Mesenchymal stem cell (in vitro differentiated cells and primary cell): ENCODE results near the gene ENTHD1.
"Not testable (repeated sequence)": the region's sequence is repeated elsewhere in the genome, so short reads cannot be mapped to it uniquely, and the experiment has no call there.

Experiments used
- DNase-seq: peaks from one replicate; pipeline ENCODE4 v3.0.0-alpha.2; 2013
- H2AFZ ChIP-seq: one replicate; pipeline ENCODE4 v1.6.1; 2013; ENCODE audit warnings: low read depth, mild to moderate bottlenecking, control low read depth, inconsistent platforms, low read length, moderate library complexity
- H2AK5ac ChIP-seq: 2 replicates; pipeline ENCODE4 v1.6.1; 2013; ENCODE audit warnings: low read length, moderate library complexity, mild to moderate bottlenecking, inconsistent platforms; ENCODE audit not compliant: severe bottlenecking
- H2BK120ac ChIP-seq: one replicate; pipeline ENCODE4 v1.6.1; 2013; ENCODE audit warnings: low read depth, mild to moderate bottlenecking, inconsistent platforms, low read length, moderate library complexity
- H2BK12ac ChIP-seq, 2 experiments: one replicate each; pipeline ENCODE4 v1.6.1; 2013; ENCODE audit warnings: inconsistent platforms in 2 of 2, low read length in 2 of 2, mild to moderate bottlenecking in 2 of 2, moderate library complexity in 2 of 2, control low read depth in 1 of 2
- H2BK15ac ChIP-seq: one replicate; pipeline ENCODE4 v1.6.1; 2013; ENCODE audit warnings: mild to moderate bottlenecking, low read depth, inconsistent platforms; ENCODE audit not compliant: poor library complexity, severe bottlenecking
- H2BK5ac ChIP-seq: 2 replicates; pipeline ENCODE4 v1.6.1; 2013; ENCODE audit warnings: low read depth, mild to moderate bottlenecking, low read length, control low read depth, inconsistent platforms; ENCODE audit not compliant: poor library complexity, severe bottlenecking
- H3K14ac ChIP-seq, 2 experiments: one replicate each; pipeline ENCODE4 v1.6.1; 2013; ENCODE audit warnings: inconsistent platforms in 2 of 2, low read length in 2 of 2, control low read depth in 1 of 2, mild to moderate bottlenecking in 1 of 2, moderate library complexity in 1 of 2
- H3K18ac ChIP-seq, 2 experiments: one replicate each; pipeline ENCODE4 v1.6.1; 2013; ENCODE audit warnings: inconsistent platforms in 2 of 2, low read length in 2 of 2, control low read depth in 1 of 2, low read depth in 1 of 2, mild to moderate bottlenecking in 1 of 2
- H3K23ac ChIP-seq, 2 experiments: one replicate each; pipeline ENCODE4 v1.6.1; 2013; ENCODE audit warnings: inconsistent platforms in 2 of 2, low read length in 2 of 2, mild to moderate bottlenecking in 2 of 2, moderate library complexity in 2 of 2, control low read depth in 1 of 2
- H3K27ac ChIP-seq: 2 replicates; pipeline ENCODE4 v1.5.1; 2013; ENCODE audit warnings: mild to moderate bottlenecking, moderate library complexity, low read length, control low read depth, inconsistent platforms; ENCODE audit not compliant: poor library complexity, severe bottlenecking
- H3K27me3 ChIP-seq, 2 experiments: 2 replicates each; pipeline versions ENCODE4 v1.6.1 to v1.7.0; 2013; ENCODE audit warnings: low read length in 2 of 2, mild to moderate bottlenecking in 2 of 2, moderate library complexity in 2 of 2, control low read depth in 1 of 2, inconsistent platforms in 1 of 2; ENCODE audit not compliant: control insufficient read depth in 1 of 2, insufficient read depth in 1 of 2
- H3K36me3 ChIP-seq, 2 experiments: 2 replicates each; pipeline versions ENCODE4 v1.6.1 to v1.7.0; 2013; ENCODE audit warnings: low read length in 2 of 2, control low read depth in 1 of 2, inconsistent platforms in 1 of 2, low read depth in 1 of 2, mild to moderate bottlenecking in 1 of 2; ENCODE audit not compliant: insufficient read depth in 2 of 2, control insufficient read depth in 1 of 2
- H3K4ac ChIP-seq, 2 experiments: one replicate each; pipeline ENCODE4 v1.6.1; 2013; ENCODE audit warnings: inconsistent platforms in 2 of 2, low read length in 2 of 2, mild to moderate bottlenecking in 2 of 2, moderate library complexity in 2 of 2, control low read depth in 1 of 2, low read depth in 1 of 2
- H3K4me1 ChIP-seq: 2 replicates; pipeline ENCODE4 v1.6.1; 2013; ENCODE audit warnings: low read depth, low read length, control low read depth; ENCODE audit not compliant: control insufficient read depth, insufficient read depth
- H3K4me2 ChIP-seq: 2 replicates; pipeline ENCODE4 v1.6.1; 2013; ENCODE audit warnings: low read length, mild to moderate bottlenecking, inconsistent platforms; ENCODE audit not compliant: poor library complexity, severe bottlenecking
- H3K4me3 ChIP-seq, 2 experiments: 2 replicates each; pipeline versions ENCODE4 v1.5.1 to v1.7.0; 2013; ENCODE audit warnings: low read length in 2 of 2, mild to moderate bottlenecking in 2 of 2, control low read depth in 1 of 2, low read depth in 1 of 2; ENCODE audit not compliant: insufficient read depth in 1 of 2
- H3K79me1 ChIP-seq: replicated peaks from 2 replicates; pipeline ENCODE4 v1.6.1; 2013; ENCODE audit warnings: mild to moderate bottlenecking, control low read depth, low read length, inconsistent platforms; ENCODE audit not compliant: poor library complexity, severe bottlenecking
- H3K9ac ChIP-seq: 2 replicates; pipeline ENCODE4 v1.7.0; 2013; ENCODE audit warnings: mild to moderate bottlenecking, low read length, moderate library complexity
- H3K9me3 ChIP-seq: 2 replicates; pipeline ENCODE4 v1.7.0; 2013; ENCODE audit warnings: mild to moderate bottlenecking, low read length; ENCODE audit not compliant: control insufficient read depth
- H4K8ac ChIP-seq: one replicate; pipeline ENCODE4 v1.6.1; 2013; ENCODE audit warnings: inconsistent platforms, mild to moderate bottlenecking, low read length, moderate library complexity
- H4K91ac ChIP-seq: one replicate; pipeline ENCODE4 v1.6.1; 2013; ENCODE audit warnings: mild to moderate bottlenecking, low read length, inconsistent platforms
- WGBS: methylation state at CpG from one replicate; pipeline ENCODE4 v1.1.7; 2013; ENCODE audit warnings: mixed read lengths; 5-methylcytosine and 5-hydroxymethylcytosine counted together

ENTHD1 gene

DNA sequence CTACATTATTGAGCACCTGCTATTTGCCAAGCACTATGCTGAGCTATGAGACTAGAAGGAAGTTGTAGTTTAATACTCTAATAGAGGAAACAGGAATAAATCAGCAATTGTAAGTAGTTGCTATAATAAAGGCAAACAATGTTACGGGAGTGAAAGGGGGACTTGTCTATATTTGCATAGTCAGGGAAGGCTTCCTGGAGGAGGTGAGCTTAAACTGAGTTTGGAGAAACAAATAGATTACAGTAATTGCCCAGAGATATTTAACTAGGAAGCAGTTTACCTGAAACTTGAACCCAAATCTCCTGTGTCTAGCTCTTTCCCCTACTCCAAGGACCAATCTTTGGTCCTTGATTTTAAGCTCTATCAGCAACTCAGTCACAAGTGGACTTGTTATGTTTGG is 2.1 kb upstream of the ENTHD1 start:
- Histone ChIP-seq H2BK5ac (no peak overlapping the region), H2AFZ (no peak overlapping the region), H3K27me3 (peaks cover 33 to 40% of the 10 kb centered on the region in 2 experiments), H3K27ac (no peak overlapping the region), H4K91ac (no peak overlapping the region), H3K79me1 (no peaks in the 10 kb centered on the region), H3K23ac (no peak overlapping the region), H3K4me3 (no peak overlapping the region), H3K4me2 (no peak overlapping the region), H3K18ac (no peak overlapping the region), H3K4me1 (no peaks in the 10 kb centered on the region), H2BK12ac (no peak overlapping the region), H2BK15ac (no peak overlapping the region), H3K9ac (no peak overlapping the region), H3K36me3 (no peaks in the 10 kb centered on the region), H3K4ac (no peak overlapping the region), H2AK5ac (no peak overlapping the region), H3K14ac (no peak overlapping the region), H3K9me3 (no peaks in the 10 kb centered on the region), H2BK120ac (no peak overlapping the region), H4K8ac (no peak overlapping the region)
- WGBS, result 93% methylated on average over 1 of the region's 1 CpG
- DNase-seq, result no peak

DNA sequence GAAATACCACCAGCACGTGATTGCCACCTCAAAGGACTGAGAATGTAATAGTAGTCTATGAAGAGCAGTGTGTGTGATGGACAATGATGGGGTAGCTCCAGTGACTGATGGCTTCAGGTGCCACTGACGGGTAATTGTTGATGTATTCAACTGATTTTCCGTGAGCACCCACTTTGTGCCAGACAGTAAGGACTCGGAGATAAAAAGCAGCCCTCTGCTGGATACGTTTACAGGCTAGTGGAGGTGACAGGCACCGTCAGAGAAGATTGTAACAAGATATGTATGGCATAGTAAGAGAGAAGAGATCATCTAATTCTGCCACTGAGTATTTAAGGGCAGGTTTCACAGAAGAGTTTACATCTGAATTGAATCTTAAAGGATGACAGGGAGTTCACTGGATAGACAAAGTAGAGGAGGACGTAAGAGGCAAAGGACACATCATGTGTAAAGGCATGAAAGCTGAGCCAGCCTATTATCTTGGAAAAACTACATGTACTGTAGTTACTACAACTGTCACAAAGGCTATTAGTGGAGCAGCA is 1.1 kb upstream of the ENTHD1 start:
- H2BK120ac ChIP-seq, result no peak overlapping the region
- H3K14ac ChIP-seq, result no peak overlapping the region
- H2BK5ac ChIP-seq, result no peak overlapping the region
- no peaks in the 10 kb centered on the region for H3K9me3 ChIP-seq
- H4K8ac ChIP-seq, result no peak overlapping the region
- H3K4me2 ChIP-seq, result no peak overlapping the region
- H3K4ac ChIP-seq, result no peak overlapping the region
- no peak overlapping the region for H2AFZ ChIP-seq
- H4K91ac ChIP-seq, result no peak overlapping the region
- H3K79me1 ChIP-seq, result no peaks in the 10 kb centered on the region
- H3K27ac ChIP-seq, result no peak overlapping the region
- H3K9ac ChIP-seq, result no peak overlapping the region
- no peak overlapping the region for H3K23ac ChIP-seq
- no peak for DNase-seq
- H3K4me3 ChIP-seq, result no peak overlapping the region
- H2AK5ac ChIP-seq, result no peak overlapping the region
- H3K4me1 ChIP-seq, result no peaks in the 10 kb centered on the region
- H2BK15ac ChIP-seq, result no peak overlapping the region
- no peaks in the 10 kb centered on the region for H3K36me3 ChIP-seq
- H3K27me3 ChIP-seq, result peaks cover 27 to 33% of the 10 kb centered on the region in 2 experiments
- no peak overlapping the region for H2BK12ac ChIP-seq
- H3K18ac ChIP-seq, result no peak overlapping the region
- 61% methylated on average over 7 of the region's 7 CpGs for WGBS

DNA sequence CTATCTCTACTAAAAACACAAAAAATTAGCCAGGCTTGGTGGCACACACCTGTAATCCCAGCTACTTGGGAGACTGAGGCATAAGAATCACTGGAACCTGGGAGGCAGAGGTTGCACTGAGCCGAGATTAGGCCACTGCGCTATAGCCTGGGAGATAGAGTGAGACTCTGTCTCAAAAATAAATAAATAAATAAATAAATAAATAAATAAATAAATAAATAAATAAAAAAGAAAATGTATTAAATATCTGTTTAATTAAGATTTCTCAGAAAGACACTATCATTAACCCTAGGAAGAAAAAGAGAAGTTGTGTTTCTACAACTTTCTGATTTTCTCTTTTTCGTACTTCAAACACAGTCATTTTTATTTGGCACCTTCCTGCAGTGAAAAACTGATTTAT is 3.6 kb downstream of the ENTHD1 start:
- not testable (repeated sequence) for H3K36me3 ChIP-seq, H2BK15ac ChIP-seq, H3K79me1 ChIP-seq, H3K4ac ChIP-seq, H3K9ac ChIP-seq, H3K18ac ChIP-seq, H4K8ac ChIP-seq, H3K14ac ChIP-seq, H2AK5ac ChIP-seq, H2AFZ ChIP-seq, H3K23ac ChIP-seq, H3K9me3 ChIP-seq, DNase-seq, H2BK5ac ChIP-seq, H2BK12ac ChIP-seq, H4K91ac ChIP-seq, H3K4me2 ChIP-seq, H3K27ac ChIP-seq, H2BK120ac ChIP-seq, H3K4me3 ChIP-seq, H3K4me1 ChIP-seq
- peaks cover 3 to 35% of the 10 kb centered on the region in 2 experiments for H3K27me3 ChIP-seq
- no CpG with 5 or more reads among the region's 3 CpGs for WGBS

DNA sequence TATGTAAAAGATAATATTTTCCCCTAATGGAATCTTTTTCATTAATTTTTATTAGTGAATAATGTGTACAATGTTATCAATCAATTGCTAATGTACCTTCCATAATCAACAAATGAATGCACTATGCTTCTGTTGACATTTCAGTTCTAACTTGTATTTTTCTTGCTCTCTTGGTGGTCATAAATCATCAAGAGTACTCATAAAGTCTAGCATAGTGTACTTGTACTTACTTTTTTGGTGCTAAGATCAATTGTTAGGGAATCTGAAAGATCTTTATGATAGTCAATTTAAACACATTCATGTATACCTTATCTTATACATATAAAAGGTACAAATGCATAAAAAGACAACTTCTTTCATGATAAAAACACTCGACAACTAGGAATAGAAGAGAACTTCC is 10.5 kb downstream of the ENTHD1 start:
- H3K4me3 ChIP-seq, result no peak overlapping the region
- peaks cover 7 to 14% of the 10 kb centered on the region in 2 experiments for H3K27me3 ChIP-seq
- no peaks in the 10 kb centered on the region for H3K36me3 ChIP-seq
- no peak overlapping the region for H3K27ac ChIP-seq
- 94% methylated on average over 1 of the region's 1 CpG for WGBS
- H2BK15ac ChIP-seq, result no peak overlapping the region
- H3K4ac ChIP-seq, result no peak overlapping the region
- H3K23ac ChIP-seq, result no peak overlapping the region
- no peak overlapping the region for H4K91ac ChIP-seq
- no peaks in the 10 kb centered on the region for H3K79me1 ChIP-seq
- H3K4me2 ChIP-seq, result no peak overlapping the region
- no peaks in the 10 kb centered on the region for H3K9me3 ChIP-seq
- H3K9ac ChIP-seq, result no peak overlapping the region
- no peak overlapping the region for H2AK5ac ChIP-seq
- no peak for DNase-seq
- no peak overlapping the region for H2BK12ac ChIP-seq
- H4K8ac ChIP-seq, result no peak overlapping the region
- H2BK5ac ChIP-seq, result no peak overlapping the region
- no peak overlapping the region for H2AFZ ChIP-seq
- no peaks in the 10 kb centered on the region for H3K4me1 ChIP-seq
- no peak overlapping the region for H3K18ac ChIP-seq
- H2BK120ac ChIP-seq, result no peak overlapping the region
- H3K14ac ChIP-seq, result no peak overlapping the region
